ENCODE data around the gene LATS2. TPM values are rescaled to one million over a fixed set of nuclear protein-coding genes. Genes with fewer than 3 reads are reported as not detected.

Gene LATS2
- total RNA-seq, 1 experiment from 2014 or later, result 18.8 TPM

GRCh38 chr13:21006141-21007005, 55.0 kb downstream of the LATS2 start (continued):
- no peak for TF ChIP-seq CTCF (IDR thresholded peaks at IDR 0.05 in 2 of 3, conservative IDR thresholded peaks at IDR 0.05 in 1 of 3; ENCODE audit: borderline replicate concordance in 1 of 3, insufficient read depth in 1 of 3, low read depth in 2 of 3, low read length in 2 of 3)

GRCh38 chr13:21005193-21005592, 56.2 kb downstream of the LATS2 start:
- ChIA-PET POLR2A (no interaction called here), CTCF (no interaction called here), RAD21 (ENCODE audit: low non-redundant PET in 1 of 2, low total read pairs in 2 of 2, uncharacterized antibody in 2 of 2, unreplicated experiment in 2 of 2) (no interaction called here)
- Histone ChIP-seq H3K9ac (ENCODE audit: low read length) (no peak overlapping the region), H3K27ac (ENCODE audit: low read depth, low read length) (no peak overlapping the region), H4K20me1 (ENCODE audit: insufficient read depth) (no peaks in the 10 kb centered on the region), H3K4me1 (ENCODE audit: control insufficient read depth in 1 of 2, insufficient read depth in 2 of 2, low read length in 2 of 2) (no peaks in the 10 kb centered on the region), H3K79me2 (ENCODE audit: insufficient read depth, low read length) (peaks cover 54% of the 10 kb centered on the region), H3K27me3 (ENCODE audit: insufficient read depth, low read length) (no peaks in the 10 kb centered on the region), H3K9me2 (ENCODE audit: insufficient read depth) (no peaks in the 10 kb centered on the region), H3K4me3 (replicated peaks in 1 of 2; ENCODE audit: low read depth in 1 of 2, low read length in 2 of 2) (no peak overlapping the region), H2AFZ (ENCODE audit: low read depth, low read length, poor library complexity, severe bottlenecking) (no peak overlapping the region), H3K4me2 (ENCODE audit: low read length) (no peak overlapping the region), H3K36me3 (ENCODE audit: control insufficient read depth in 1 of 2, insufficient read depth in 2 of 2, low read length in 2 of 2) (no peaks in the 10 kb centered on the region), H3K9me3 (ENCODE audit: control insufficient read depth in 1 of 2, insufficient read depth in 1 of 2, low read depth in 1 of 2, low read length in 2 of 2) (no peaks in the 10 kb centered on the region)
- ATAC-seq, result no peak
- DNase-seq (ENCODE audit: low read depth, low spot score), result no peak
- BruUV-seq (replicated peaks), result no TSS peak
- TF ChIP-seq ZBTB33 (IDR thresholded peaks at IDR 0.05; ENCODE audit: extremely low read depth, insufficient replicate concordance, low read length) (no peak), CEBPB (IDR thresholded peaks at IDR 0.05; ENCODE audit: low read depth) (no peak), ATF3 (IDR thresholded peaks at IDR 0.05) (no peak), SP1 (IDR thresholded peaks at IDR 0.05; ENCODE audit: low read depth) (no peak), EZH2 (IDR thresholded peaks at IDR 0.05) (no peak), ELF1 (IDR thresholded peaks at IDR 0.05; ENCODE audit: borderline replicate concordance, low read depth) (no peak), SRF (IDR thresholded peaks at IDR 0.05; ENCODE audit: low read depth) (no peak)
- TF ChIP-seq, protein P1, sequence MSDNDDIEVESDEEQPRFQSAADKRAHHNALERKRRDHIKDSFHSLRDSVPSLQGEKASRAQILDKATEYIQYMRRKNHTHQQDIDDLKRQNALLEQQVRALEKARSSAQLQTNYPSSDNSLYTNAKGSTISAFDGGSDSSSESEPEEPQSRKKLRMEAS (IDR thresholded peaks at IDR 0.05), result no peak
- intact Hi-C loops (cut with micrococcal nuclease), result no loop called here

Measured in HCT116 (cell line).